GM19240 (cell line): ENCODE data around the gene CNIH2.
"Not testable (repeated sequence)": the region's sequence is repeated elsewhere in the genome, so short reads cannot be mapped to it uniquely, and the experiment has no call there.

Source experiments
- DNase-seq: peaks from one replicate; pipeline ENCODE4 v3.0.0; 2011; ENCODE audit warnings: low spot score; ENCODE audit not compliant: insufficient read length

The CNIH2 gene

GRCh38 chr11:66277471-66278362, at the start of gene CNIH2:
Gene CNIH2 (plus strand): TSS chr11:66278175. CDS start chr11:66278457, 282 bp downstream.
- no peak for DNase-seq

GRCh38 chr11:66228521-66228920, 49.5 kb upstream of the CNIH2 start:
- no peak for DNase-seq

DNA sequence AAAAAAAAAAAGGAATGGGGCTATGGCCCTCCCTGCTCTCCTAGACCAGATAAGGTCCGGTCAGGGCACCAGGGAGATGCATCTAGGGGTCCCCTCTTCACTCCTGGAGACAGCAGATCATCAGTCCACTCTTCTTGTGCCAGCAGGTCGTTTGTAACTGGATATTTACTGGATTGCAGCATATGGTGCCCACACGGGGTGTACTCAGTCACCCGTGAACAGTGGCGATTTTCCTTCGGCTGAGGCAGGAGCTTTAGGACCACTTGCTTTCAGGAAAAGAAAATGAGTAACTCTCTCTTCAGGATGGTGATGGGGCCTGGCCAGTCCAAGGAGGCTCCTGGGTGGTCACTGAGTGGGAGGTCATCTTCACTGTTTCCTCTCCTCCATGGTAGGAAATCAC, 47.8 kb upstream of the CNIH2 start:
- DNase-seq, result no peak

- no peak for DNase-seq
Measured at GRCh38 chr11:66230978-66231377, 47.0 kb upstream of the CNIH2 start.

GRCh38 chr11:66231561-66231960, 46.4 kb upstream of the CNIH2 start:
- DNase-seq, result no peak

GRCh38 chr11:66232769-66233168, 45.2 kb upstream of the CNIH2 start:
- no peak for DNase-seq

DNA sequence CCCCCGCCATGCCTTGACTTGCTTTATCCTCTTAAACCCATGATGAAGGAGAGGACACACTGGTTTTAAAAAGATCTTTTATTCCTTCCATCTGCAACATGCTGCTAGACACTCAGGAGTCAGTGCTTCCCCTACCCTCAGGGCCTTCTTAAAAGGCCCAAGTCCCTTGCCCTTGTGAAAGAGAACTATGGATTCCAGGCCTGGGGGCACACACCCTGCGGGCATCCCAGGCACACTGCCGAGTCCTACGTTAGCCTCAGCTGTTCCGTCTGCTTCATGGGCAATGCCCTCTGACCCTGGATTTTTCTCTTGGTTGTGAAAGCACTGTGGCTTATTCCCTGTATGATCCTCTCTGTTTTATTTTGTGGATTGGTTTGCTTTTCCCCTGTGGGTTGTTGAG, 44.7 kb upstream of the CNIH2 start:
- no peak for DNase-seq

GRCh38 chr11:66235141-66235540, 42.8 kb upstream of the CNIH2 start:
- no peak for DNase-seq

DNA sequence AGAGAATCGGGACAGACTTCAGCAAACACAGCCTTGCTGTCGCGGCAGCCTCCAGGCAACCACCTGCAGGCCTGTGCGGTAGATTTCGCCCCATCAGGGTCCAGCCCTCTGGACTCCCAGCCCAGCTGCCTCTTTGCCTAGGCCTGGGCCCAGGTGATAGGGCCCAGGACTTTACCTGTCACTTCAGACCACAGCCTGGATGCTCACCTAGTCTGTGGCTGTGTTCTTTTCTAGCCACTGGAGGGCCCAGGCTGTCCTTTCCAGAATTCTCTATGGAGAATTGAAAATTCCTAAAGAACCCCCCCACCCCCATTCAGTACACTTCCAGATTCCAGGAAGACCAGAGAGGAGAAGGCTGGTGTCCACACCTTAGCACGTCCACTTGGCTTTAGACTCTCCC, 40.1 kb upstream of the CNIH2 start:
- no peak for DNase-seq

GRCh38 chr11:66238786-66239413, 39.1 kb upstream of the CNIH2 start:
- DNase-seq, result no peak

DNA sequence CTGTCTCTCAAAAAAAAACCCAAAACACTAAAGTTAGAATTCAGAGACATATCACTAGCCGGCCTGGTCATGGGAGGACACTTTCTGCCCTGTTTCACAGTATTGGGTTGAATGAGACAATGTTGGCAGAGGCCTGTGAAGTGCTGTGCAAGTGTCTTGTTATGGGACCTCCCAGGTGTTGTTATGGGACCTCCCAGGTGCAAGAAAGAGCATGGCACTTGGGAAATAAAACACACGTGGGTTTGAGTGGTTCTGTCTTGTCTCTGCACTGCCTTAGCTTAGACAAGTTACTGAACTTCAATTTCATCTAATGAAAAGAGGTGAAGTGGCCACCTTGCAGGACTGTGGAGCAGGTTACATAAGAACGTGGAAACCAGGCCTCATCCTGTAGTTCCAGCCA, 38.5 kb upstream of the CNIH2 start:
- DNase-seq, result no peak

DNA sequence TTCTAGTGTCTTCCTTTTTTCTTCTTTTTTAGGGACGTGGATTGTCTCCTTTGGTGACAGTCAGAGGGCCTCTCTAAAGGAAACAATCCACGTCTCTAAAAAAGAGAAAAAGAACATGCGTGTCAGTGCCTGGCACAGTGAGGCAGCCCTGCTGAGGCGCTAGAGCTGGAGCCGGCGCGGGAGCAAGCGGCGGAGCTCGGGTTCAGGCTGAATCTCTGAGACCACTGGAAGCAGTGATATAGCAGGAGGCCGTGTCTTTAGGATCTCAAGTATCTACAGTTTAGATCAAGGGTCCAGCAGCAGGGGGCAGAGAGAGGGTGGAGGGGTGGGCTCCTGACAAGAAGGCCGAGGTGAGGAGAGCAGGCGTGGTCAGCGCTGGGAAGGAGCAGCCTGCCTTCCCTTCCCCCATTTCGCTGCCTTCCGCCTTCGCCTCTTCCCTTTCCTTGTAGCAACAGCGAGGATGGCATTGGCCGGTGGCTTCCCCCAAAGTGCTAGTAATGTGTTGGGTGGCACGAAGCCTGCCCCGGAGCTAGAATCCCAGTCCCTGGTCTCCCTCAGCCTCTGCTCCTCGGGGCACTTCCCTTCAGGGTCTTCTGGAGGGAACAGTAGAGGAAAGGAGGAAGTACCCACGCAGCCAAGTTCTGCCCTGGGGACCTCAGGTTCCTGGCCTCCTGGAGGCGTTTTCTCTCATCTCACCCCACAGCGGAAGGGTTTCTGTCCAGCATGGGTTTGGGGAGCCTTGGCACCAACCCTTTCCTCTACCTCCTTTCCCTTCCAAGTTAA, 37.8 kb upstream of the CNIH2 start:
- no peak for DNase-seq

- no peak for DNase-seq
Measured at GRCh38 chr11:66240781-66241136, 37.2 kb upstream of the CNIH2 start.

DNA sequence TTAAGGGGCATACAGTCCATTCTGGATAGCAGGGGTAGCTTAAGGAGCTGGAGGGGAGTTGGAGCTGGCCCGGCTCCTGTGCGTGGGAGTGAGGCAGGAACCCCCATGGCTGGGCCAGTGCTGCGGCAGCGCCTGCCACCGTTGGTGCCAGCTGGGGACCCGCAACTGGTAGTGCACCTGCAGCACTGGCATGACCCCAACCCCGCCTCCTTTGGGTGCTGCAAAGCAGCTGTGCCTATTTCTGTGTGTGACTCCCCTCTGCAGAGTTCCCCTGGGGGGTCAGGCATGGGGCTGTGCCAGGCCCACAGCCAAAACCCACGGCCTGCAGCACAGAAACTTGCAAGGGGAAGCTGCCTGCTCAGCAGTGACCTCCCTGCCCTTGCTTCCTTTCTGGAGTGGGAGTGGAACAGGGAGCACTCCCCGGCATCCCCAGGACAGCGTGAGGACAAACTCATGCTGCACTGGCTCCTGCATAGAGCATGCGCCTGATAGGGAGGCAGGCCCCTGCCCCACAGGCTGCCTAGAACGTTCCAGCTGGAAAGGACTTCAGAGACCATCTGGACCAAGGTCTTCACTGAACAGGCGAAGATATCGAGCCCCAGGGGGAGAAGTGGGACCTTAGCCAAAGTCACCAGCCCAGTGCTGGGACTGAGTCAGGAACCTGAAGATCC, 35.7 kb upstream of the CNIH2 start:
- no peak for DNase-seq

GRCh38 chr11:66243782-66244535, 34.0 kb upstream of the CNIH2 start:
- DNase-seq, result no peak

GRCh38 chr11:66247295-66247694, 30.7 kb upstream of the CNIH2 start:
- no peak for DNase-seq

- no peak for DNase-seq
Measured at GRCh38 chr11:66247801-66248200, 30.2 kb upstream of the CNIH2 start.

DNA sequence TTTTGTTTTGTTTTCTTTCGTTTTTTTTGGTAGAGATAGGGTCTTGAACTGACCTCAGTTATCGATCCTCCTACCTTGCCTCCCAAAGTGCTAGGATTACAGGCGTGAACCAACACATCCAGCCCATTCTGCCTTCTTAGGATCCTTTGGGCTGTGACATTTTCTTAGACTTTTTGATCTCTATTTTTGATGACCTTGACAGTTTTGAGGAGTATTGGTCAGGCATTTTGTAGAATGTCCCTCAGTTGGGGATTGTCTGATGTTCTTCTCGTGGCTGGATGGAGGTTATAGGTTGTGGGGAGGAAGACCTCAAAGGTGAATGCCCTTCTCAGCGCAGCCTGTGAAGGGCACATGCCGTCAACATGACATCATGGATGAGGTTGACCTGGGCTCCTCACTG, 29.1 kb upstream of the CNIH2 start:
- no peak for DNase-seq

GRCh38 chr11:66251809-66252208, 26.2 kb upstream of the CNIH2 start:
- DNase-seq, result no peak

DNA sequence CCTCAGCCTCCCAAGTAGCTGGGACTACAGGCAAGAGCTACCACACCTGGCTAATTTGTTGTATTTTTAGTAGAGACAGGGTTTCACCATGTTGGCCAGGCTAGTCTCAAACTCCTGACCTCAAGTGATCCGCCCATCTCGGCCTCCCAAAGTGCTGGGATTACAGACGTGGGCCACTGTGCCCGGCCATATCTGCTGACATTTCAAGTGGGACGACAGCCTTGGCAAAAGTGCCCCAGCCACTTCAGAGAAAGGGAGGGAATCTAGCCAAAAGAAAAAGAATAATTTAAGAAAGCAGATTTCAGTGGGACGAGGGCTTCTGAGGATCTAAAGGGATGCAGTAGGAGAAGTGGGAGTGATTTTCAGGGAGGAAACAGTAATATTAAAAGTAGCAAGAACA, 24.9 kb upstream of the CNIH2 start:
- DNase-seq, result not testable (repeated sequence)

DNA sequence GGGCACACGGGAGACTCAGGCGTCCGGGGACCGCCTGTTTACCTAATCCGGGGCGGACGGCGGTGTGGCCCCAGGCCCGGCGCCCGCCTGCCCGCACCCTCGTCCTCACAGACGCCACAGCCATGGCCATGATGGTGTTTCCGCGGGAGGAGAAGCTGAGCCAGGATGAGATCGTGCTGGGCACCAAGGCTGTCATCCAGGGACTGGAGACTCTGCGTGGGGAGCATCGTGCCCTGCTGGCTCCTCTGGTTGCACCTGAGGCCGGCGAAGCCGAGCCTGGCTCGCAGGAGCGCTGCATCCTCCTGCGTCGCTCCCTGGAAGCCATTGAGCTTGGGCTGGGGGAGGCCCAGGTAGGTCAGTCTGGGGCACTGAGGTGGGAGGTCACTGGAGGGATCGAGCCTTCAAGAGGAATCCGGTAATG, 19.5 kb upstream of the CNIH2 start:
- no peak for DNase-seq
